ENCODE measurements around the gene ITGB2.

DNA sequence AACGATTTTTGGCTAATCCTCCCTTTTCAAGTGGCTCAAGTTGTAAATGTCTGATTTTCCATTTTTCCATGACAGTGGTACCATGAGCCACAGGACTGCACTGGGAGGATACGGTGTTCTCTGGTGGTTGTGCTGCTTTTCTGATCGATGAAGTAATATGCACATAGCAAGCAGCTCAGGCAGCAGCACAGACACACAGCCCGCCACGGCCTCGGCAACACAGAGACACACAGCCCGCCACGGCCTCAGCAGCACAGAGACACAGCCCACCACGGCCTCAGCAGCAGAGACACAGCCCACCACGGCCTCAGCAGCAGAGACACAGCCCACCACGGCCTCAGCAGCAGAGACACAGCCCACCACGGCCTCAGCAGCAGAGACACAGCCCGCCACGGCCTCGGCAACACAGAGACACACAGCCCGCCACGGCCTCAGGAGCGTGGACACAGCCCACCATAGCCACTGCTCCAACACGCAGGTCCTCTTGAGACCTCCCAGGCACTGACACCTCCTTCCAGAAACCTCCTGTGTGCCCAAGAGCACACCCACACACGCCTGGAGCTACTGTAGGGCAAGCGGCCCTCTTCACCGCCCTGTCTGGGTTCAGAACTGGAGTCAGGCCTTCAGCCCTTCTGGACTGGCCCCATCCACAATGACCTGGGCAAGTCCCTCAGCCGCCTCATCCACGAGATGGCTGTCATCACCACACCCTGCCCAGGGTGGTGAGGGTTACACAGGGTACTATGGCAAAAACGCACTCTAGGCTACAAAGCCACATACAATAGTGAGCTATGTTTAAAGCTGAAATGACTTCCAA, 57.6 kb downstream of the ITGB2 start:
- TF ChIP-seq, protein P1, sequence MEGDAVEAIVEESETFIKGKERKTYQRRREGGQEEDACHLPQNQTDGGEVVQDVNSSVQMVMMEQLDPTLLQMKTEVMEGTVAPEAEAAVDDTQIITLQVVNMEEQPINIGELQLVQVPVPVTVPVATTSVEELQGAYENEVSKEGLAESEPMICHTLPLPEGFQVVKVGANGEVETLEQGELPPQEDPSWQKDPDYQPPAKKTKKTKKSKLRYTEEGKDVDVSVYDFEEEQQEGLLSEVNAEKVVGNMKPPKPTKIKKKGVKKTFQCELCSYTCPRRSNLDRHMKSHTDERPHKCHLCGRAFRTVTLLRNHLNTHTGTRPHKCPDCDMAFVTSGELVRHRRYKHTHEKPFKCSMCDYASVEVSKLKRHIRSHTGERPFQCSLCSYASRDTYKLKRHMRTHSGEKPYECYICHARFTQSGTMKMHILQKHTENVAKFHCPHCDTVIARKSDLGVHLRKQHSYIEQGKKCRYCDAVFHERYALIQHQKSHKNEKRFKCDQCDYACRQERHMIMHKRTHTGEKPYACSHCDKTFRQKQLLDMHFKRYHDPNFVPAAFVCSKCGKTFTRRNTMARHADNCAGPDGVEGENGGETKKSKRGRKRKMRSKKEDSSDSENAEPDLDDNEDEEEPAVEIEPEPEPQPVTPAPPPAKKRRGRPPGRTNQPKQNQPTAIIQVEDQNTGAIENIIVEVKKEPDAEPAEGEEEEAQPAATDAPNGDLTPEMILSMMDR (conservative IDR thresholded peaks at IDR 0.05; ENCODE audit: low read length): no peak
- no peak for TF ChIP-seq EZH2phosphoT487 (IDR thresholded peaks at IDR 0.05; ENCODE audit: borderline replicate concordance)

Data from Loucy (cell line).